ENCODE data around the gene UBAP2. TPM values are rescaled to one million over a fixed set of nuclear protein-coding genes. Genes with fewer than 3 reads are reported as not detected.

The UBAP2 gene
- polyA plus RNA-seq, 1 of the 3 experiments (the other 2 are of a cell fraction): 15.8 TPM

GRCh38 chr9:33913541-33913940 lies 135.1 kb downstream of the UBAP2 start:
- Histone ChIP-seq H3K9ac (no peak overlapping the region), H3K4me3 (ENCODE audit: low read depth in 2 of 2, low read length in 1 of 2) (no peak overlapping the region), H3K36me3 (replicated peaks in 1 of 2; ENCODE audit: control insufficient read depth in 1 of 2, insufficient read depth in 2 of 2, low read length in 1 of 2) (peaks cover 46 to 47% of the 10 kb centered on the region in 2 experiments), H3K4me1 (ENCODE audit: control insufficient read depth in 1 of 2, insufficient read depth in 2 of 2, low read depth in 1 of 2, low read length in 1 of 2) (no peaks in the 10 kb centered on the region), H3K9me2 (no peaks in the 10 kb centered on the region), H3K27me3 (ENCODE audit: insufficient read depth) (no peaks in the 10 kb centered on the region), H2AFZ (ENCODE audit: low read depth) (no peak overlapping the region), H3K9me3 (no peaks in the 10 kb centered on the region), H4K20me1 (ENCODE audit: insufficient read depth) (peaks cover 27% of the 10 kb centered on the region), H3K27ac (ENCODE audit: low read depth in 2 of 2, low read length in 1 of 2) (no peak overlapping the region), H3K79me2 (ENCODE audit: insufficient read depth) (peaks cover 70% of the 10 kb centered on the region), H3K4me2 (no peak overlapping the region), H3F3A (replicated peaks; ENCODE audit: insufficient read depth) (peaks cover 33% of the 10 kb centered on the region)
- WGBS (ENCODE audit: low lambda C conversion rate): 94% methylated on average over 1 of the region's 1 CpG
- DNase-seq: no peak
- no peak for TF ChIP-seq RFX5 (IDR thresholded peaks at IDR 0.05; ENCODE audit: low read length)
- no peak for TF ChIP-seq SIN3A (IDR thresholded peaks at IDR 0.05; ENCODE audit: borderline replicate concordance, low read depth, low read length)
- ChIA-PET POLR2A (no interaction called here), CTCF (interaction anchor here (1.2 to 2.2 kb wide), 2 partner anchors 12 to 13 kb away, joined by 4 to 9 read pairs; no protein-coding TSS in a partner anchor)

- H3K9ac ChIP-seq: no peak overlapping the region
These were observed 139.9 kb downstream of the UBAP2 start for GRCh38 chr9:33908749-33909148.

GRCh38 chr9:33908114-33908513 lies 140.6 kb downstream of the UBAP2 start:
- DNase-seq: no peak
- no peaks in the 10 kb centered on the region for H3K27me3 ChIP-seq (ENCODE audit: insufficient read depth)
- peaks cover 99% of the 10 kb centered on the region for H3K79me2 ChIP-seq (ENCODE audit: insufficient read depth)
- H3K4me1 ChIP-seq (ENCODE audit: control insufficient read depth in 1 of 2, insufficient read depth in 2 of 2, low read depth in 1 of 2, low read length in 1 of 2): no peaks in the 10 kb centered on the region
- POLR2A ChIA-PET: no interaction called here
- no peak overlapping the region for H3K4me3 ChIP-seq (ENCODE audit: low read depth in 2 of 2, low read length in 1 of 2)
- 97% methylated on average over 3 of the region's 3 CpGs for WGBS (ENCODE audit: low lambda C conversion rate)
- no peaks in the 10 kb centered on the region for H3K9me3 ChIP-seq
- H3K9me2 ChIP-seq: no peaks in the 10 kb centered on the region
- no peak overlapping the region for H3K27ac ChIP-seq (ENCODE audit: low read depth in 2 of 2, low read length in 1 of 2)
- peaks cover 11 to 39% of the 10 kb centered on the region in 2 experiments for H3K36me3 ChIP-seq (replicated peaks in 1 of 2; ENCODE audit: control insufficient read depth in 1 of 2, insufficient read depth in 2 of 2, low read length in 1 of 2)
- peaks cover 75% of the 10 kb centered on the region for H4K20me1 ChIP-seq (ENCODE audit: insufficient read depth)
- no peak overlapping the region for H3K9ac ChIP-seq
- H3K4me2 ChIP-seq: no peak overlapping the region
- CTCF ChIA-PET: interaction anchor here (2.8 kb wide), 1 partner anchor 16 kb away, joined by 8 read pairs; no protein-coding TSS in a partner anchor
- H2AFZ ChIP-seq (ENCODE audit: low read depth): no peak overlapping the region
- H3F3A ChIP-seq (replicated peaks; ENCODE audit: insufficient read depth): peaks cover 13% of the 10 kb centered on the region
- no peak for TF ChIP-seq REST (IDR thresholded peaks at IDR 0.05; ENCODE audit: low read depth, low read length)
- no peak for TF ChIP-seq SIN3A (IDR thresholded peaks at IDR 0.05; ENCODE audit: borderline replicate concordance, low read depth, low read length)
- no peak for TF ChIP-seq TAF1 (IDR thresholded peaks at IDR 0.05; ENCODE audit: borderline replicate concordance, low read depth, low read length)
- TF ChIP-seq JUND (IDR thresholded peaks at IDR 0.05): no peak
- TF ChIP-seq SMC3 (IDR thresholded peaks at IDR 0.05; ENCODE audit: low read depth, low read length): no peak
- TF ChIP-seq RAD21 (IDR thresholded peaks at IDR 0.05; ENCODE audit: low read length): no peak
- TF ChIP-seq MAX (IDR thresholded peaks at IDR 0.05; ENCODE audit: low read depth): no peak
- no peak for TF ChIP-seq TCF12 (IDR thresholded peaks at IDR 0.05)

More at GRCh38 chr9:33908749-33909148, 139.9 kb downstream of the UBAP2 start:
- Histone ChIP-seq H3K27me3 (ENCODE audit: insufficient read depth) (no peaks in the 10 kb centered on the region), H4K20me1 (ENCODE audit: insufficient read depth) (peaks cover 70% of the 10 kb centered on the region), H3K4me2 (no peak overlapping the region), H3K36me3 (replicated peaks in 1 of 2; ENCODE audit: control insufficient read depth in 1 of 2, insufficient read depth in 2 of 2, low read length in 1 of 2) (peaks cover 16 to 38% of the 10 kb centered on the region in 2 experiments), H2AFZ (ENCODE audit: low read depth) (no peak overlapping the region), H3K4me3 (ENCODE audit: low read depth in 2 of 2, low read length in 1 of 2) (no peak overlapping the region), H3K4me1 (ENCODE audit: control insufficient read depth in 1 of 2, insufficient read depth in 2 of 2, low read depth in 1 of 2, low read length in 1 of 2) (no peaks in the 10 kb centered on the region), H3F3A (replicated peaks; ENCODE audit: insufficient read depth) (peaks cover 13% of the 10 kb centered on the region), H3K27ac (ENCODE audit: low read depth in 2 of 2, low read length in 1 of 2) (no peak overlapping the region), H3K9me3 (no peaks in the 10 kb centered on the region), H3K9me2 (no peaks in the 10 kb centered on the region), H3K79me2 (ENCODE audit: insufficient read depth) (peaks cover 97% of the 10 kb centered on the region)
- DNase-seq: no peak
- WGBS (ENCODE audit: low lambda C conversion rate): 97% methylated on average over 4 of the region's 4 CpGs
- ChIA-PET CTCF (interaction anchor here (0.6 kb wide), 1 partner anchor 95 kb away, joined by 4 read pairs; no protein-coding TSS in a partner anchor), POLR2A (no interaction called here)
- TF ChIP-seq MEF2A (IDR thresholded peaks at IDR 0.05; ENCODE audit: borderline replicate concordance, low read depth): no peak
- no peak for TF ChIP-seq GATA2 (CRISPR knock-in tag; IDR thresholded peaks at IDR 0.05)
- no peak for TF ChIP-seq CTCF (IDR thresholded peaks at IDR 0.05)
- TF ChIP-seq TCF12 (IDR thresholded peaks at IDR 0.05): no peak
- no peak for TF ChIP-seq SMC3 (IDR thresholded peaks at IDR 0.05; ENCODE audit: low read depth, low read length)
- TF ChIP-seq MXI1 (IDR thresholded peaks at IDR 0.05; ENCODE audit: low read depth, low read length): no peak
- no peak for TF ChIP-seq FOSL2 (IDR thresholded peaks at IDR 0.05; ENCODE audit: borderline replicate concordance, low read depth)
- no peak for TF ChIP-seq FOXJ3 (CRISPR knock-in tag; IDR thresholded peaks at IDR 0.05)
